T-helper 22 cell (primary cell): ENCODE data around the gene SV2B.

Source experiments
- DNase-seq: peaks from one replicate; pipeline ENCODE4 v3.0.0-alpha.2; 2020; ENCODE audit warnings: low read depth

Gene SV2B

DNA sequence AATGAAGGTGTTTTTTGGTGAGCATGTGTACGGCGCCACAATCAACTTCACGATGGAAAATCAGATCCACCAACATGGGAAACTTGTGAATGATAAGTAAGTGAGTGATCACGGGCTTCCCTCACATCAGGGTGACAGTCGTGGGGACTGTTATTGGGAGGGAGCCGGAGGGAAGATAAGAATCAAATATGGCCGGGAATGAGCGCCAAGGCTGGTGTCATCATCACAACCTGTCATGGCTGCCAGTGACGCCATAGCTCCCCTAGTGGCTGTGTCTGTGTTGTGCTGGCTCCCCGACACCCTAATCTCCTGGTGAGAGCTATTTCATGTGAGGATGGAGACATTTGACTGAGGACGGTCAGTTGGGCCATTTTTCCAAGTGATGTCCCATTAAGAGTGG lies 168.5 kb downstream of the SV2B start:
- DNase-seq: no peak

DNA sequence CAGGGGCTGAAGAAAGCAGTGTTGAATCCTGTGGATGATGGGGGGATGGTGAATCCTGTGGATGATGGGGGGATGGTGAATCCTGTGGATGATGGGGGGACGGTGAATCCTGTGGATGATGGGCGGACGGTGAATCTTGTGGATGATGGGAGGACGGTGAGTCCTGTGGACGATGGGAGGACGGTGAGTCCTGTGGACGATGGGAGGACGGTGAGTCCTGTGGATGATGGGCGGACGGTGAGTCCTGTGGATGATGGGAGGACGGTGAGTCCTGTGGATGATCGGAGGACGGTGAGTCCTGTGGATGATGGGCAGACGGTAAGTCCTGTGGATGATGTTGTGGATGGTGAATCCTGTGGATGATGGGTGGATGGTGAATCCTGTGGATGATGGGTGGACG lies 170.7 kb downstream of the SV2B start:
- DNase-seq: no peak

DNA sequence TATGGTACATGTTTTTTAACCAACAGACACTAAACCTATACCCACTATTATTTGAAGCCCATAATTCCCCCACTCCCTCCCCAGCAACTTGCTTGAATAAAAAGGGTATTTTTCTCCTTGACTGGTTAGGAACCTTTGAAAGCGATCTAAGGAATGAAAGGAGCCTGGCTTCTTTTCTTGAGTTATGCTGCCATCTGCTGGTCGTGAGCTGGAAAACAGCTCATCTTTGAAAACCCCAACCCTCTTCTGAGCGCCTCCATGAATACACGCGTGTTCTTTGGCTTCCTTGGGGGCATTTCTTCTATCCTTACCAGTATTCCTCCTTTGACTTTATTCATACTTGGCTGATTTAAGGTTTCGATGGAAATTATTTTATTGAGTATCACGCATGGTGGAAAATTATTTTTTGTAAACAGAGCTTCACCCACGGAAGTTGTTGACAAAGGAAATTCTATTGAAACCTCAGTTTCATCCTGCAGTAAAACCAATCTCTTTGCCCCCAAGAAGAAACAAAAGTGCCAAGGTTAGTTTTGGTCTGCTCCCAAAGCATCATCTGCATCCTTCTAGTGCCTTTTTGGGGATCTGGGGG lies 171.6 kb downstream of the SV2B start:
- peak; percentile 10 for DNase-seq

DNA sequence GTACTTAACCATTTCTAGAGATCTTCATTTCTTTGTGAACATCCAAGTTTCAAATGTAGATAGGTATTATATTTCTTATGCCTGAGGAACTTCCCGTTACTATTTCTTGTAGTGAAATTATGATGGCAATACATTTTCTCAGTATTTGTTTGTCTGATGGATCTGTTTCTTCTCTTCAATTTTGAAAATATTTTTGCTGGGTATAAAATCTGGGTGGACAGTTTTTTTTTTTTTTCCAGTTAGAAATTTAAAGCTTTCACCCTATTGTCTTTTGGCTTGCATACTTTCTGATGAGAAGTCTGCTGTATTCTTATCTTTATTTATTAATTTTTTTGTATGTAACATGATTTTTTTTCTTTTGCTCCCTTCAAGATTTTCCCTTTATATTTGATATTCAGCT lies 175.8 kb downstream of the SV2B start:
- DNase-seq: no peak

DNA sequence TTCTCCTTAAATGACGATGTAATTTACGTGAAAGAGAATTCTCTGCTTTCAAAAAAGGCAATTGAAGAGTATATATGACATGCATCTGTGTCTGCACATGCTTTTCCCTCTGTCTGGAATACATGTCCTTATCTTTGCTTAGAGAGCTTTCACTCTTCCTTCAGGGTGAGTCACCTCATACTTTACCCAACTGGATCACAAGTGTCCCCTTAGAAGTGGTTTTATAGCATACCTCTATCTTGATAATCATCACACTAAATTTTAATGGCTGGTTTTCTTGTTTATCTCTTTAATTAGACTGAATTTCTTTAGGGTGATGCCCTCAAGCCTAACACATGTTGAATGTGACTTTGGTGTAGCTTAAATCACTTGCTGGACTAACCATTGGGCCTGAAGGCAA lies 178.9 kb downstream of the SV2B start:
- no peak for DNase-seq

DNA sequence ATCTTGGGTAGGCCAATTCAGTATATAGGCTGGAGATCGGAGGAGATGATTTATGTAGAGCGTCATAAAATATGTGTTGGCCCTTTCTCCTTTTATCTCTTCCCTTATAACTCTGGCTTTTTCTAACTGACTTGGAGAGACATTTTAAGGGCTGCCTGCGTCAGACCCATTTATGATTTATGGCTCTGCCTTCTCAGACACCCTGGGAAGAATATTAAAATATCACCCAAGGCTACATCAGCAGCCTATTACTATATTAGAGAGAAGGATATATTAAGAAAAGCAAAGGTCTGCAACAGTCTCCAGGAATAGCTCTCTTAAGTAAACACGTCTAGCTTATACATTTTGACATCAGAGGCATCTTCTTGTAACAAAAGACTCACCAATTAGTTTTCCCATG lies 179.4 kb downstream of the SV2B start:
- DNase-seq: no peak

DNA sequence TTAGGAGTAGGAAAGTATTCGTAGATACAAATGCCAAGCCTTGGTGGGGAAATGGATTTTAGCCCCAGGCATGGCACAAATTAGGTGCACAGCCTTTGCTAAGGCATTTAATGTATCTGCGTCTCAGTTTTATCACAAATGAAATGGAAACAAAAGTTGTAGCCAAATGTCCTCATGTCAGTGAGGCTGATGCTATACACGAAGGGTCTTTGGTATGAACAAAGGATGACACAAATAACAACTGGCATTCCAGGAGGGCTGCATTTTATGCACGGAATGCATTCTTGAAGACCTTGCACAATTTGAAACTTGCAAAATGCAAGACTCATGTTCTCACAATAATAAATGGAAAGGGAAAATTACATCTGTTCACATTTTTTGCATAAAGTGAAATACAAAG lies 181.9 kb downstream of the SV2B start:
- no peak for DNase-seq

DNA sequence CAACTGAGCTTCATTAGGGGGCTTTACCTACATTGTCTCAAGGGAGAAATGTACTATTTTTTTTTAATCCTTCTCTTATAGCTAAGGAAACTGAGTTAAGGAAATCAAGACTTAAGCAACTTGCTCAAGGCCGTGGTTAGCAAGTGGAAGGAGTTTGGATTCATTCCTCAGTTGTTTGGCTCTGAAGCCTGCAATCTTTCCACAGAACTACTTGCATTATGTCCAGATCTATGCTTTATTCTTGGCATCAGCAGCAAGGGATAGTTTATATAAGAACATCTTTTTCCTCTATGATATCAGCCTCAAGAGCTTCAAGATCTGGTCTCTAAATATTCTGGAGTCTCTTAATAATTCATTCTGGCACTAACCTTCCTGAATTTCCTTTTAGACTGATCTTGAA lies 182.4 kb downstream of the SV2B start:
- DNase-seq: no peak

DNA sequence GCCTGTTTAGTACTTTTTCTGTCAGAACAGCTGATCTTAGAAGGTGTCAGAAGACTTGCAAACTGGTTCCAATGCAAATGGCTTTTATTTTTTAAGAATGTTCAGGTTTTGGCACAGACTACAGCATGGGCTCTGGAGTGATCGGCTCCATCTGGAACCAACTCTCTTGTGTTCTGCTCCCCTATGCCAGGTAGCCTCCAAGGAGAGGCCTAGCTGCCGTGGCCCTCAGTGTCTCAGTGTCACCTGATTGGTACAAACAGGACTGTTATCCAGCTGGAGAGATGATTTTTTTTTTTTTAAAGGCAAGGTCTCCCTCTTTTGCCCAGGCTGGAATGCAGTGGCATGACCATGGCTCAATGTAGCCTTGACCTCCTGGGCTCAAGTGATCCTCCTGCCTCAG lies 183.1 kb downstream of the SV2B start:
- DNase-seq: no peak

DNA sequence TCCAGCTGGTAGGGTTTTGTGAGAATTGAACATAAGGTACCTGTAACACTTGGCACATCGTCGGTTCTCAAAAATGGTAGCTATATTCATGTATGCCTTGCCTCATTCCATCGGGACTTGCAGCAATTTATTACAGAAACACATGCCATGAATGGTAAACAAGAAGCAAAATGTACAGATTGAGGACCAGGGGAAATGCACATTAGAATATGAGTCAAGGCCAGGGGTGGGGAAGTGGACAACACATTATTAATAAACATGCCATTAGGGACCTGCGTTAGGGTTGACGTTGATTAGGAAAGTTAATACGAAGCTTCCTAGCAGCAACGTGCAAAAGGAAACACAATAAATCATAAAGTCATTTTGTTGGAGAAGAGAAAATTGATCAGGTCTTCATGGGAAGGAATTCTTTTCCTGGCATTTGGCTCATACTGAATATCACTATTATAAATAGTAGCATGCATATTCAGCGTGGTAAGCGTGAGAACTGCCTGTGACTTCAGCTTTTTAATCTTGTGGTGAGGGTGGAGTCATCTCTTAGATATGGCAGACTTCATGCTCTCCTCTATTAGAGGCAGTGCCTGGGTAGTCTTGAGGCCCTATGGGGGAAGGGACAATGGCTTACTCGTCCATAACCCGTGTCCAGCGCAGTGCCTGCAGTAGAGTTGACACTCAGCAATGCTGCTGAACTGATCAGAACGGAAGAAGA lies 184.9 kb downstream of the SV2B start:
- no peak for DNase-seq

DNA sequence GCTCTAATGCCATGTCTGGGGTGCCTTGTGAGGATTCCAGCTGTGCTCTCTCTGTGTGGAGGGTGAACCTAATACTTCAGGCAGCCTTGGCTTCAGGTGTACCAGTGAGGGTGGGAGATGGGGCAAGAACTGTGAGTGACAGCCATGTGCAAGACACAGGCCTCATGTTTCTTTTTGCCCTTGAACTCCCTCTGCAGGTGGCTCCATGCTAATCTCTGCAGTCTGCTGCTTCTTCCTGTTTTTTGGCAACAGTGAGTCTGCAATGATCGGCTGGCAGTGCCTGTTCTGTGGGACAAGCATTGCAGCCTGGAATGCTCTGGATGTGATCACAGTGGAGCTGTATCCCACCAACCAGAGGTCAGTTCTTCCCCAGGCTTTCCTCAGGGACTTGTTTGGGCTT lies 189.3 kb downstream of the SV2B start:
- no peak for DNase-seq

DNA sequence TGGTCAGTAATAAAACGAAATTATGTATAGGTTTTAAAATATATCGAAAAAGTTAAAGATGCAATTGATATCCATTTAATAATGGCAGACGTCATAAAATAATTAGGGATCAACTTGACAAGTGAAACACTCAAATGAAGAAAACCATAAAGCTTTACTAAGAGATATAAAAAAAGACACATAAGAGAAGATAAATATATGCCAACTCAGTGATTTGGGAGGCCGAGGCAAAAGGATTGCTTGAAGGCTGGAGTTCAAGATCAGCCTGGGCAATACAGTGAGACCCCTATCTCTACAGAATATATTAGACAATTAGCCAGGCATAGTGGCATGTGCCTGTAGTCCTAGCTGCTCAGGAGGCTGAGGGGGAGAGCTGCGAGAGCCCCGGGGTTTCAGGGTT lies 190.5 kb downstream of the SV2B start:
- no peak for DNase-seq

DNA sequence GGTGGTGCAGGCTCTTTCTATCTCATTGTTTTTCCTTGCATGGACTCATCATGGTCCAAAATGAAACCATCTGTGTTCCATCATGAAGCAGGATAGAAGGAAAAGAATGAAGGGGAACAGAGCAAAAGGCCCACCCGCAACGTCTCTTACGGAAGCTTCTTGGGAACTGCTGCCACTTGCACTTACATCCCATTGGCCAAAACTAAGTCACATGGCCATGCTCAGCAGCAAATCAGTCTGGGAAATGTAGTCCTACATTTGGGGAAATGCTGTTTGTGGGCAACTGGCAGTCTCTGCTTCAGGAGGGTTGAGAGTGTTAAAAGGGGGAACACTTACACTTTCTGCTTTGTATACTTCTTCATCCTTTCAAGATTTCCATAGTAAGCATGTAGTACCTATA lies 191.6 kb downstream of the SV2B start:
- DNase-seq: no peak

DNA sequence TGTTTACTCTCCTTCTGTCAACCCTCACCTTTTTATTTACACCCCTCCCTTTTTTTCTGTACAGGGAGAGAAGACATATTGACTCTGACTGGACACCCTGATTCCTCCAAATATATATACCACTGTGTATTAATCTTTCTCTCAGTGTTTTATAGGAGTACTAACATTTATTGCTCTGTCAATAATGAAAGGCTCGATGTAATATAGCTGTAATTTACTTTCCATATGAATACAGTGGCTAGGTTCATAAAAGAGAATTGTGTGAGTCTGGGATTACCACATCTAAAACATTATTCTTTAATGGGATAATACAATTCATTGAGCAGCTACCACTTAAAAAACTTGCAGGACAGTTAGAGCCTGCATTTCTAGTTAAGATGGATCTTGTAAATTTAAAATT lies 194.3 kb downstream of the SV2B start:
- DNase-seq: no peak

DNA sequence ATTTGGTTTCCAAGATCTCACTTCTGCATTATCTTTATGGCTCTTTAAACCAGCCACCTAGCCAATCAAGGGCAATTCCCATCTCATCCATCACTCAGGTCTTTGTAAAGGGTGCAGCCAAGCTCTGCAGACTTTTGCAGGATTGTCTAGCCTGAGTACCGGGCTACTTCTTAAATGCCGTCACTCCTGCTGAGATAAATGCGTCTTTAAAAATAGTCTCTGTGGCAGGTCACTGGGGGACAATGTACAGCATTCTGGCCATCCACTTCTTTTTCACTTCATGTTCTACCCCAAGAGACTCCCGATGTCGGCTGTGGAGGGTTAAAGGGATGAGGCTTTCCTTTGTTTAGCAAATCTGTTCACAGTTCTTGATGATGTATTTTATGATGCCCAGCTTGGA lies 194.7 kb downstream of the SV2B start:
- no peak for DNase-seq

DNA sequence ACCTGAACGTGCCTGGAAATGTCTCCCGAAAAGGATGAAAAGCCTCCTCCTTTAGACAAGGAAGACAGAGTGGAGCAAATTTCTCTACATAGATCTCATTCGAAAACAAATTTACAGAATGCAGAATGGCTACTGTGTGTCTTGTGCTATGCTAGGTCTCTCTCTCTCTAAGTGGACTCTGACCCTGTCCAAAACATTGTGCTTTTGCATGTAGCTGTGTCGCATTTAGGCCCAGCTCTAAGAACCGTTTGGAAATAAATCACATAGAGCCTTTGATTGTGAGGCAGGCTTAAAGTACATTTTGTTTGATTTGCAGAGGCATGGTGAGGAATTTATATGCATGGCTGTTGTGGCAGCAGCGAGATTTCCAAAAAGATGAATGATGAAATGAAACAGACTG lies 198.0 kb downstream of the SV2B start:
- DNase-seq: no peak

DNA sequence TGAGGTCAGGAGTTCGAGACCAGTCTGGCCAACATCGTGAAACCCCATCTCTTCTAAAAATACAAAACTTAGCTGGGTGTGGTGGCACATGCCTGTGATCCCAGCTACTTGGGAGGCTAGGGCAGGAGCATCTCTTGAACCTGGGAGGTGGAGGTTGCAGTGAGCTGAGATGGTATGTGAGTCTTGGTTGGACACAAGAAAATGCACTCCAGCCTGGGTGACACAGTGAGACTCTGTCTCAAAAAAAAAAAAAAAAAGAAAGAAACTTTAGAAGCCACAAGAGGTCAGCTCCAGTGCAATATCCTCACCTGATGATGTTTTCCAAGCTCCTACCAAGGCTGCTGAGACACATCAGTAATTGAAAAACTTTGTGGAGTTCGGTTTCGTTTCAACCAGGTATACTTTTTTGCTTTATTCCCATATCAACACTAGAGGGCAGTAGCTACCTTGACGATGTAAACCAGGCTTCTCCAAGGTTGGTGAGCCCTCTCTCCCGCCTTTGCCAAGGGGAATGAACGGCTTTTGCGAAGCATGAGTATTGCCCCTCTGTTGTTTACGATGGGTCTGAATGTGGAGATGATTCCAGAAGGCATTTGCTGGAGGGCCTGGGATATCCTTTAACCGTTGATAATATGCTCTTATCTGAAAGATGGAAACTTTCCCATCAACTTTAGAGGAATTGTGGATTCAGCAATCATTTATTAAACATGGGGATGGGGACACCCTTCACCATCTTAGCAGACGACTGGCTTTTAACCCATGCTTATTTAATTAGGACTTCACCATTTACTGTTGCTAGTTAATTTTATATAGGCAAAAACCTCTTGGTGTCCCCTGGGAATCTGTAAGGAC lies 202.8 kb downstream of the SV2B start:
- no peak for DNase-seq

DNA sequence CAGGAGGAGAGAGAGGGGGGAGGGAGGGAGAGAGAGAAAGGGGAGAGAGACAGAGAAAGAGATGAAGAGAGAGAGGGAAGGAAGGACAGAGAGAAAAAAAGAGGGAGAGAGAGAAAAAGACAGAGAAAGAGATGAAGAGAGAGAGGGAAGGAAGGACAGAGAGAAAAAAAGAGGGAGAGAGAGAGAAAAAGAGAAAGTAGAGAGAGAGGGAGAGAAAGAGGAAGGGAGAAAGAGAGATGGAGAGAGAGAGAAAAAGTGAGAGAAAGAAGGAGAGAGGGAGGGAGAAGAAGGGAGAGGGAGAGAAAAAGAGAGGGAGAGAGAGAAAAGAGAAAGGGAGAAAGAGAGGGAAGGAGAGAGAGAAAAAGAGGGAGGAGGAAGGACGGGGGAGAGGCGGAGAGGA lies 204.2 kb downstream of the SV2B start:
- DNase-seq: no peak

DNA sequence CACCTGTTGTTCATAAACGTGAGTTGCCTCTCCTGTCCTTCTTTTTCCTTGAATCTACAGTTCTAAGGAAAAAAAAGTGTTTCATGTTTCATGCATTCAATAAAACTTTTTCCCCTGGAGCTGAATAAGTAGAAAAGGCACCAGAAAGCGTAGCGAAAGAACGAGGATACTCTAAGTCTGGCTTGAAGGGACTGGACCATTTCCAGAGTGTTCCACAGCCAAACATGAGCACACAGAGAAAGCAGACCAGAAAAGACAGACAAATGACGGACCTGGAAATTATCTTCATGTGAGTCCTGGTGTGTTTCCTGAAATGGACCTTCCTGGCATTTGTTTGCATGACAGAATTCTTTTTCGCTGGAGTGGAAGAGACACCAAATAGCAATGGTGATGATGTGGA lies 204.7 kb downstream of the SV2B start:
- no peak for DNase-seq

DNA sequence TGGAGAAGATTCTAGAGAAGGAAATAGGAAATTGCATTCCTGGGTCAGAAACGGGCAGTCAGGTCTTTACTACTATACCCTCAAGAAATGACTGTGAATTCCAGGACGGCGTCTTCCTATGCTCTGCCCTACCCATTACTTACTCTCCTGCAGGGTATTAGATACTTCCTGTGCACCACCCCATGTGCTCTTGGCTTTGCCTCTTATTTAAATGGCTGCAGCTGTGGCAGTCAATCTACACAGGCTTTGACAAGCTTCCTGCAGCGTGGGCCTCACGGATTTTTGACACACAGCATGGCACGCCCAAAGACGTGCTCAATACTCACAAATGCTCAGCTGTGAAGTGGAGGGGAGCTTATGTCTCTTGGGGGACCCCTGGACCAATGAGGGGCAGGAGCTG lies 206.1 kb downstream of the SV2B start:
- no peak for DNase-seq

DNA sequence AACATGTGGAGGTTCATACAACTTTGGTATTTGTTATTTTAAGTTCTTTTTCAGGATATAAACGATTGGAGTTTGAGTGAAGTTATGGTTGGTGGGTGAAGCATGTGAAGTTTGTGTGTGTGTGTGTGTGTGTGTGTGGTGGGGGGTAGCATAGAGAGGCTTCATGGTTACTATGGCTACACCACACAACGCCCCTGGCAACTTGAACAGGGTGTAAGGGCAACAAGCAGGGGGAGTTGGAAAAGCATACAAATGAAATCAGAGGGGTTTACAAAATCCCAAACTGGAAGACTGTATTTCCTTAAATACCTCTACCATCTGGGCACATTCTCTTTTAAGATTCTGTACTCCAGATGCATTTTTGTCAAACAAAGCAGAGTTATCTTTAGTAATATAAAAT lies 207.5 kb downstream of the SV2B start:
- DNase-seq: no peak

DNA sequence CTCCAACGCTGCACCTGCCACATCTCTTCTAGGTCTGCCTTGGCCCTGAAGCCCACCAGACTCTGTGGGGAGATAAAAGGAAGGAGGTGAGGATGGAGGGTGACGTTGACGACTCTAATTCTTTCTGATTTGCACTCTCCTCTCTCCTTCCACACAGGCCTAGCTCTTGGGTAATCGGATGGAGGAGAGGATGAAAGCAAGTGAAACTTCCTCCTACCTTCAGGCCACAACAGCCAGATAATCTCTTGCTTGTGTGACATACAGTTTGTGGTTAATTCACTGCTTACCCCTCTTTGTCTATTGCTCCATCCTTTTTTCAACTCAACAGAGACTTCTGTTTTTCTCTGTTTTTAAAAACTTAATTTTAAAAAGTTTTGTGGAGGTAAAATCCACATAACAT lies 208.1 kb downstream of the SV2B start:
- no peak for DNase-seq

DNA sequence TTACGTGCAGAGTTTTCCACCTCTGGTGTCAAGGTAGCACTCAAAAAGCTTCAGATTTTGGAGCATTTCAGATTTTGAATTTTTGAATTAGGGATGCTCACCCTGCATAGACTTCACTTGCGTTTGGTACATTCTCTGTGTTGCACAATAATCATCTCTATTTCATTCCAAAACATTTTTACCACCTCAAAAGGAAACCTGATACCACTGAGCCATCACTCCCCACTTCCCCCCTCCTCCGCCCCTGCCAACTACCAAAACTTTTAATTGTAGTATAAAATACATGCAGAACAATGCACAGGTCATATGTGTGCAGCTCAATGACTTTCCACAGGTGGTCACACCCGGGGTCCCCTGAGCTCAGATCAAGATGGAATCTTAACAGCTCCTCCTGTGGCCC lies 208.8 kb downstream of the SV2B start:
- DNase-seq: no peak
